ENCODE data around the gene AGAP1. TPM values are rescaled to one million over a fixed set of nuclear protein-coding genes. Genes with fewer than 3 reads are reported as not detected.

The AGAP1 gene
- total and polyA plus RNA-seq, 11 donors, result 5.9 to 21.6 (median 18.9) TPM

- intact Hi-C loops (cut with DNase I), result loop anchor here in 1 of 10 donors (10.0 kb wide), 1 partner anchor 112 kb away; no protein-coding TSS in a partner anchor
- Histone ChIP-seq H3K36me3 (no peaks in the 10 kb centered on the region), H3K4me3 (no peak overlapping the region), H3K9me3 (no peaks in the 10 kb centered on the region), H3K4me1 (peaks cover 0 to 17% (median 3%) of the 10 kb centered on the region in 12 donors), H3K27me3 (no peaks in the 10 kb centered on the region), H3K27ac (no peak overlapping the region)
- 82 to 90% (median 90%) methylated on average over 9 of the region's 9 CpGs for WGBS, 4 donors
- no peak for ATAC-seq
- DNase-seq, result peak in 1 of 5 donors; percentile 10
- TF ChIP-seq CTCF (IDR thresholded peaks at IDR 0.05) (no peak), POLR2A (IDR thresholded peaks at IDR 0.05) (no peak)
Observed at GRCh38 chr2:235546436-235546835, 52.6 kb downstream of the AGAP1 start.

GRCh38 chr2:235549735-235550377, 56.0 kb downstream of the AGAP1 start:
- Histone ChIP-seq H3K36me3 (no peaks in the 10 kb centered on the region), H3K27ac (no peak overlapping the region), H3K4me1 (peaks cover 0 to 37% (median 15%) of the 10 kb centered on the region in 12 donors), H3K27me3 (no peaks in the 10 kb centered on the region), H3K9me3 (no peaks in the 10 kb centered on the region), H3K4me3 (no peak overlapping the region)
- ATAC-seq (no peak), DNase-seq (no peak)
- no peak for TF ChIP-seq POLR2A (IDR thresholded peaks at IDR 0.05)
- no peak for TF ChIP-seq CTCF (IDR thresholded peaks at IDR 0.05)
- intact Hi-C loops (cut with DNase I), result loop anchor here in 5 of 10 donors (5.0 to 10.0 kb wide), 6 partner anchors 48 to 413 kb away; partner anchors contain the start of gene AGAP1 (in 3 of the 5)
- WGBS, 4 donors, result 88 to 95% (median 95%) methylated on average over 19 of the region's 19 CpGs

- Histone ChIP-seq H3K4me1 (peaks cover 0 to 34% (median 13%) of the 10 kb centered on the region in 12 donors), H3K9me3 (no peaks in the 10 kb centered on the region), H3K4me3 (no peak overlapping the region), H3K27ac (no peak overlapping the region), H3K27me3 (no peaks in the 10 kb centered on the region), H3K36me3 (no peaks in the 10 kb centered on the region)
- ATAC-seq, result no peak
- DNase-seq, result no peak
- 95 to 97% (median 96%) methylated on average over 12 of the region's 12 CpGs for WGBS, 4 donors
- no peak for TF ChIP-seq POLR2A (IDR thresholded peaks at IDR 0.05)
- no peak for TF ChIP-seq CTCF (IDR thresholded peaks at IDR 0.05)
- intact Hi-C loops (cut with DNase I), result loop anchor here in 5 of 10 donors (5.0 to 10.0 kb wide), 5 partner anchors 48 to 413 kb away; partner anchors contain the start of gene AGAP1 (in 3 of the 5)
Observed at GRCh38 chr2:235550378-235550760, 56.5 kb downstream of the AGAP1 start.

- Histone ChIP-seq H3K4me1 (peaks cover 0 to 28% (median 13%) of the 10 kb centered on the region in 12 donors), H3K4me3 (no peak overlapping the region), H3K27me3 (no peaks in the 10 kb centered on the region), H3K27ac (no peak overlapping the region), H3K36me3 (no peaks in the 10 kb centered on the region), H3K9me3 (no peaks in the 10 kb centered on the region)
- DNase-seq (no peak), ATAC-seq (no peak)
- TF ChIP-seq POLR2A (IDR thresholded peaks at IDR 0.05), result no peak
- TF ChIP-seq CTCF (IDR thresholded peaks at IDR 0.05), result no peak
- WGBS, 4 donors, result 92 to 98% (median 95%) methylated on average over 8 of the region's 8 CpGs
- intact Hi-C loops (cut with DNase I), result loop anchor here in 5 of 10 donors (5.0 to 10.0 kb wide), 5 partner anchors 49 to 414 kb away; partner anchors contain the start of gene AGAP1 (in 3 of the 5)
Observed at GRCh38 chr2:235550946-235551345, 57.1 kb downstream of the AGAP1 start.

All from heart left ventricle (tissue), 16 donors.